AG08396 (cell line): ENCODE data around the gene UBE2H.
"Not testable (repeated sequence)": the region's sequence is repeated elsewhere in the genome, so short reads cannot be mapped to it uniquely, and the experiment has no call there.

Experiments
- DNase-seq: peaks from one replicate; pipeline ENCODE4 v3.0.0; 2012; ENCODE audit warnings: low spot score, mixed read lengths

The UBE2H gene

GRCh38 chr7:129823143-129823542 is 129.6 kb downstream of the UBE2H start:
- not testable (repeated sequence) for DNase-seq

DNA sequence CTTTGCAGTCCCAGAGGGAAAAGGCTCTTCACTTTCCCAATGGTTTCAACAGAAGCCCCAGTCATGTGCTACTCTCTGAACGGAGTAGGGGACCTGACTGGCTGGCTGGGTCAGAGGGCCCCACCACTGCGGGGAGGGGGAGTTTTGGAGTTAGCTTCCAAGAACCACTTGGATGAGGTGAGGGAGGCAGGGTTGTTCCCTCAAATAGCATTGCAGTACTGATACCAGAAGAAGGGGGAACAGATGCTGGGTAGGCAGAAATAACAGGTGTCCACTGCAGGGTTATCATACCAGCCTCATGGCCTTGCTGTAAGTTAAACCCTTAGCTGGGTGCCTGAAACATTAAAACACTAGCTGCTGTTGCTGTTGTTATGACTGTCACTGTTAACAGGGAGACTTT is 131.3 kb downstream of the UBE2H start:
- DNase-seq, result no peak

GRCh38 chr7:129816742-129817141 is 136.0 kb downstream of the UBE2H start:
- no peak for DNase-seq

- DNase-seq, result peak; percentile 5
Observed at GRCh38 chr7:129807863-129808262, 144.9 kb downstream of the UBE2H start.

GRCh38 chr7:129804890-129805719 is 147.7 kb downstream of the UBE2H start:
- DNase-seq, result peak; percentile 1

- peak; percentile 1 for DNase-seq
Observed at GRCh38 chr7:129804111-129804889, 148.5 kb downstream of the UBE2H start.

GRCh38 chr7:129803546-129804081 is 149.1 kb downstream of the UBE2H start:
- peak; percentile 2 for DNase-seq

GRCh38 chr7:129801882-129802281 is 150.9 kb downstream of the UBE2H start:
- DNase-seq, result peak; percentile 2

DNA sequence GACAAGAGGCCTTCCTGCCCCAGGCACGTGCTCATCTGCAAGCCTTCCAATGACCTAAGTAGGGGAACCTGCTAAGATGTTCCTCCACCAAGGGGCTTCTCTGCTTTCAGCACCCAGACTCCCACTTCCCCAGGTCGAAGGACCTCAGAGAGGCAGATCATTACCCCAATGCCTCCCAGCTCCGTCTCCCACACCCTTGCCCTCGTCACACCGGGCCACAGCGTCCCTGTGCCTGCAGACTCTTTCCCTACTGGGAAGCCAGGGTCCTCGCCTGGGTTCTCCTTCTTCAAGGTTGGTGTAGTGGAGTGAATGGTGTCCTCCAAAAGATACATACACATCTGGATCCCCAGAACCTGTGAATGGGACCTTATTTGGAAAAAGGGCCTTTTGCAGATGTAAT is 151.9 kb downstream of the UBE2H start:
- no peak for DNase-seq

- DNase-seq, result peak; percentile 4
Observed at GRCh38 chr7:129799350-129799955, 153.3 kb downstream of the UBE2H start.

DNA sequence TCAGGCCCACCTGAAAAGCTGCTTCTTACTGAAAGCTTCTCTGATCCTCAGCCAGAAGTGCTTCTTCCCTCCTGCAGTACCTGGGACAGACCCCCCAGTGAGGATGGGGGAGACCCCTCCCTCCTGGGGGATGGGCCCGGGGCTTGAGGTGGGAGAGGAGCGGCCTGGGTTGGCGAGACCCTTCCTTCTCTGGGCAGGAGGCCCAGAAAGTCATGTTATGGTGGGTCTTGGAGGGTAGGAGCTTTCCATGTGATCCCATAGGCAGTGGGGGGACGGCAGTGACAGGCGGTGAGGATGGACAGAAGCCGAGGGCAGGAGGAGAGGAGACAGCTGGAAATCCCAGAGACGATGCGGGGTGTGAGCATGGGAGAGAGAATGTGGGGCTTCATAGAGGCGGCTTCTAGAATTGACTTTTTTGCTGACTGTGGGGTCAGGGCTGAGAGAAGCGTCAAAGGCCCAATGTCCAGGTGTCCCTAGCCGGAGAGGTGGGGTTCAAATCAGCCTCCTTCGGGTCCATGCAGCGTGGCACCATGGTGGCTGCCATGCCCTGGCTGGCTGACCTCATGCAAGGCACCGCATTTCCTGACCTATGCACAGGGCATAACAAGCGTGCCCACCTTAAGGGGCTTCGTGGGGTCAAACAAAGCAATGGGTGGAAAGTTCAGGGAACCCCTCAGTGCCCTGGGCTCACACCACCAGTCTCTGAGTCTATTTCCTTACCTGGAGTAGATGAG is 154.0 kb downstream of the UBE2H start:
- peak; percentile 2 for DNase-seq

DNA sequence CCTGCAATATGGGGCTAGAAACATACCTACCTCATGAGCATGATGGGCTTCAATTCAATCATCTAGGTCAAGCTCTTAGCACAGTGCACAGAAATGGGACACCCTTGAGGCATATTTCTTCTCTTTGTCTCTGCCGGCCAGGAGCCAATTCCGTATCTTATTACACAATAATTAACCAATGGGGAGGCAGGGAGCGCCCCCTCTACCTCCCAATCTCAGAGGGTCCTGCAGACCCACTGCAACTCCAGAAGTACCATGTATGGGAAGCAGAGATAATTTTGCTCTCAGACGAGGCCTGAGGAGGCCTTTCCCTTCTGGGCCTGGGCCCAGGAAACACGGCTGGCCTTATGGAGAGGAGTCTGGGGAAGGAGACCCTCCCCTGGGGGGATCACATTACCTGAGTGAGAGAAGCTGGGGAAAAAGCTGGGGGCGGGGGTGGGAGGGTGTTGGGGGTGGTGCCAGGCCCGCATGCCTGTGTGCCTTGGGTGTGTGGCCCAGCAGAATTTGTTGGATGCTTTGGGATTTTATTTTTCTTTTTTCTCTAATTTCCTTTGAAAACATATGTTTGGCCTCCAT is 155.5 kb downstream of the UBE2H start:
- no peak for DNase-seq

DNA sequence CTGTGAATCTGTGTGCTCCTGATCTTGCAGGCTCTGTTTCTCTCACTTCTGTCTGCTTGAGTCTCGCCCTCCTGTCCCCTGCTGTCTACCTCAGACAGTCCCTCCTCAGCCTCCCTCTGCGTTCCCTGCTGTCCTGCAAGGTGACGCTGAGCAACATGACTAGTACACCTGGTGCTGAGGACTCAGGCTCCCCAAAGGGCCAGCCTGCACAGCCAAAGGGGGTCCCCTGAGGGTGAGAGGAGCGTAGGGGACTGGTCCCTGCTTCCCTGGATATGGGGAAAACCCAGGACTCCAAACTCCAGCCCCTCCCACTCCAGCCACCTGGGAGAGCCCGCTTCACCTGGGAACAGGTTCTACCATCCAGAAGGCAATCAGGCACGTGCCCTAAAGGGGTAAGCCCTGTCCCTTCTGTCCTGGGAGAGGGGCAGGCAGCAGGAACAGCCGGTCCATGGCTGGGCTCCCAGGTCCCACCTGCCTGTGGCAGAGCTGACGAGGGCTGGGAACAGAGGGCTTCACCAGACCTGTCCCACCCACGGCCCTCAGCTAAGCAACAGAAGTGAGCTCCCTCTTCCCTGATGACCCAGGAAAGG is 156.5 kb downstream of the UBE2H start:
- peak; percentile 5 for DNase-seq

- DNase-seq, result not testable (repeated sequence)
Observed at GRCh38 chr7:129794461-129794860, 158.3 kb downstream of the UBE2H start.

DNA sequence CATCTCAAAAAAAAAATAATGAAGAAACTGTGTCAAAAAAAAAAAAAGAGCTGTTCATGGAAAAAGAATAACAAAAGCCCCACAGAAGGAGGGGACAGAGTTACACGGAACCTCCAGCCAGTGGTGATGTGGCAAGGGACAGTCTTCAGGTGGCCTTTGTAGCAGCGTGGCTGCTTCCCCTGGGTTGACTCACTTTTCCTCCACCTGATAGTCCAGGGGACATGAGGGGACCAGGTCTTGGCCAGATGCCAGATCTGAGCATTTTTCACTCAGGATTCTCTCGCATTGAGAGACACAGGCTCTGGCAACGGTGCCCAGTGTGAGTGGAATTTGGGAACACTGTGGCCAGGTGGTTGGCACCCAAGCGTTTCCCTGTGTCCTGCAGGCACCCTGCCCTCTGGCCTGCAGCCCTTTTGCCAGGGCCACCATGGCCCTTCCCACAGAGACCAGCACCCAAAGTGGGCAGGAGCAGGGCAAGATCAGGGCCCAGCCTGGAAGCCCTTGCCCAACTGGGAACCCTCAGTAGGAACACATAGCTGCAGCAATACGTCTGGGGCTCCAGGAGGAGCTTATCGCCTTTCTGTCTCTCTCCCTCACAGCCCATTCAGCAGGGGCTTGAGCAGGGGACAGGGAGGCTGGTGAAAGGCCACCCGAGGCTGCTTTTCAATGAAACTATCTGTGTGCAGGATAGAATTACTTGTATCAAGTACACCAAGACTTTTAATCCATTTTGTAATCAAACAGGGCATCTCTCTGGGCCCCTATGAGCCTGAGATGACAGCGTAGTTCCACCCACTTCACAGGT is 159.1 kb downstream of the UBE2H start:
- peak; percentile 6 for DNase-seq

GRCh38 chr7:129792721-129793120 is 160.0 kb downstream of the UBE2H start:
- DNase-seq, result no peak

DNA sequence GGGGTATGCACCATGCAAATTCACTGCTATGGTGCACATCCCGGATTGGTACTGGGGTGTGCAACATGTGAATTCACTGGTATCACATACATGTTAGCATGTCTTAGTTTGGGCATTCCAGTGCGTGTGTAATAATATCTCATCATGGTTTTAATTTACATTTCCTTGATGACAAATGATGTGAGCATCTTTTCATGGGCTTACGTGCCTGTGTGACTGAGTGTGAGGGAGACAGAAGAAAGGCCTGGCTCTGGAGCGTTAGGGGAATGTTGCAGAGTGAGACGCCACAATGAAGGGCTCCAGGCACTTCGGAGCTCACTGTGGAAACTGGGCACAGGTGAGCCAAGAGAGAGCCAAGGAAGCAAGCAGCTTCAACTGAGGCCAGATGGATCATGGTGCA is 162.6 kb downstream of the UBE2H start:
- DNase-seq, result peak; percentile 69

DNA sequence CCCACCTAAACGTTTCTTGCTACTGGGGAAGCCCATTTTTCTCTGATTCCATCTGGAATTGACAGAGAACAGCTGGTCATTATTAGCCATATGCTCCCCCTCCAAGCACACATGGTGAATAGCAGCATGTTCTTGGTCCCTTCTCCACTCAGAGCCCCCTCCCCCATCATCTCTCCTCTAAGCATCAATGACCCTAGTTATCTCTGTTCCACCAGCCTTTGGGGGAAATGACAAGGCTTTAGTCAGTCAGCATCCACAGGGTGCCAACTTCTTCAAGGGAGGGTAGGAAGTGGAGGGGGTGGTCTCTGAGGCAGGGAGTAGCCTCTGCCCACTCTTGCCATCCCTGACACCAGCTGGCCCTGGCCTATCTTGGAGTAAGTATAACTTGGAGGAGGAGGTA is 163.1 kb downstream of the UBE2H start:
- DNase-seq, result no peak

DNA sequence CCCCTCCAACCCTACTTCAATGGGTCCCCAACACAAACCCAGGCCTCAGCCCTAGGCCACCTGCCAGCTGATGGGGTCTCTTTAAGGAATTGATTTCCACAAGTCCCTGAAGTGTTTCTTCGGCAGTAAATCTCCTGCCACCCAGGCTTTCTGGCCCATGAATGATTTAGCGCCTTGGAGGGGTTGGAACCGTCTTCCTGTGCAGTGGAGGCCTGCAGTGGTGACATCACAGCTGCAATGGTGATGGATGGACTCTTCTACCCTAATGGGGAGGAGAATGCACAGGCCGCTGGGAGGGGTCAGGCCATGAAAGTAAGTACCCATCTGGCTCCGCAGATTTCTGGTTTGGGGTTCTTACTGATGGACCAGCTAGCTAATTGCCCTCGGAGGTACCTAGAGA is 163.8 kb downstream of the UBE2H start:
- no peak for DNase-seq
